WERI-Rb-1 (cell line): ENCODE results near the gene TCTN1.
A peak's percentile ranks its signal among the peaks of the same experiment; 100 is the strongest.

ENCODE experiments used
- DNase-seq: peaks from one replicate; pipeline ENCODE4 v3.0.0-alpha.2; 2020
- H3K27ac ChIP-seq: fragments of 250-450 bp; sonication (Bioruptor Pico); 2 replicates; pipeline ENCODE4 v1.5.1; 2020; ENCODE audit warnings: mild to moderate bottlenecking, moderate library complexity
- H3K27me3 ChIP-seq: fragments of 250-450 bp; sonication (Bioruptor Pico); 2 replicates; pipeline ENCODE4 v1.5.1; 2021; ENCODE audit warnings: mild to moderate bottlenecking, low read depth, moderate library complexity; ENCODE audit not compliant: insufficient read depth, severe bottlenecking
- H3K36me3 ChIP-seq: fragments of 250-450 bp; sonication (Bioruptor Pico); 2 replicates; pipeline ENCODE4 v1.5.1; 2020; ENCODE audit warnings: mild to moderate bottlenecking, moderate library complexity
- H3K4me3 ChIP-seq: 2 replicates; pipeline ENCODE4 v1.5.1; 2011; ENCODE audit warnings: low read depth, mild to moderate bottlenecking, control low read depth, low read length
- H3K9me3 ChIP-seq: fragments of 250-450 bp; sonication (Bioruptor Pico); 2 replicates; pipeline ENCODE4 v1.5.1; 2021; ENCODE audit warnings: mild to moderate bottlenecking, moderate library complexity; ENCODE audit not compliant: severe bottlenecking
- CTCF ChIP-seq: IDR thresholded peaks from 2 replicates; pipeline ENCODE4 v1.5.1; 2011; ENCODE audit warnings: low read depth, mild to moderate bottlenecking, control low read depth, inconsistent platforms, low read length

The TCTN1 gene

GRCh38 chr12:110613071-110613770, 708 bp upstream of the TCTN1 start:
- DNase-seq = no peak
- no peak for TF ChIP-seq CTCF
- Histone ChIP-seq H3K9me3 (no peaks in the 10 kb centered on the region), H3K4me3 (peak overlapping the region; percentile 71), H3K27me3 (no peaks in the 10 kb centered on the region), H3K36me3 (peaks cover 4% of the 10 kb centered on the region; the same call in 1 of the 2 replicates), H3K27ac (peak overlapping the region; percentile 67)

DNA sequence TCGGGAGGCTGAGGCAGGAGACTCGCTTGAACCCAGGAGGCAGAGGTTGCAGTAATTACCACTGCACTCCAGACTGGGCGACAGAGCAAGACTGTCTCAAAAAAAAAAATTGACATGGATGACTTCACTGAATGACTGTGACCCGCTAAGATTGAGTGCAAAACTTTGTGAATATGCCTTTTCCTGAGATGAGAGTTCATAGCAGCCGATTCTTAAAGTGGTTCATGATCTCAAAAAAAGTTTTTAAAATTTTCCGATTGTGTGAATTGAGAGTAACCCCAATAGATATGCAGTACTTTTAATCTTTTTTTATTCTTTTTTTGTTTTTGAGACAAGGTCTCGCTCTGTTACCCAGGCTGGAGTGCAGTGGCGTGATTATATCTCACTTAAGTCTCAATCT, 1.2 kb downstream of the TCTN1 start:
- Histone ChIP-seq H3K27me3 (no peaks in the 10 kb centered on the region), H3K9me3 (no peaks in the 10 kb centered on the region), H3K4me3 (no peak overlapping the region), H3K27ac (no peak overlapping the region), H3K36me3 (peaks cover 4% of the 10 kb centered on the region; the same call in 1 of the 2 replicates)
- TF ChIP-seq CTCF = no peak
- no peak for DNase-seq

- H3K27ac ChIP-seq = no peak overlapping the region
- TF ChIP-seq CTCF = no peak
- H3K27me3 ChIP-seq = no peaks in the 10 kb centered on the region
- H3K4me3 ChIP-seq = no peak overlapping the region
- H3K9me3 ChIP-seq = no peaks in the 10 kb centered on the region
- DNase-seq = no peak
- H3K36me3 ChIP-seq = peaks cover 4% of the 10 kb centered on the region; the same call in 1 of the 2 replicates
Measured at GRCh38 chr12:110616471-110617115, 2.7 kb downstream of the TCTN1 start.

DNA sequence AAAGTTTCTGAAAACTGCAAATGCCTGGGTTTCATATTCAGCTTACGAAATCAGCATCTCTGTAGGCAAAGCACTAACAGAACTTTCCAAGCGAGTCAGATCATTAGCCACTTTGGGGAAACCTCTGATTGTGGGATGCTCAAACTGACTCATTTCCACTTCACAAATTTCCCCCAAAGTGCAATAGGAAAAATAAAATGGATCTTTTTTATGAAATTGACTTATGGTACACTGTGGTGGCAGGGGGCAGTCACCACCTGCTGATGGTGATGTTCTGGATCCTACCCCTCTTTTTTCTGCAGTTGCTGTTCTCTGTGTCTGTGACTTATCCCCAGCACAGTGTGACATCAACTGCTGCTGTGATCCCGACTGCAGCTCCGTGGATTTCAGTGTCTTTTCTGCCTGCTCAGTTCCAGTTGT, 5.6 kb downstream of the TCTN1 start:
- TF ChIP-seq CTCF = 0 out of 2 replicates have a peak, but pooled peaks have one; percentile 4
- no peak overlapping the region for H3K27ac ChIP-seq

GRCh38 chr12:110622582-110622981, 8.7 kb downstream of the TCTN1 start:
- H3K4me3 ChIP-seq = no peak overlapping the region
- no peaks in the 10 kb centered on the region for H3K36me3 ChIP-seq
- H3K9me3 ChIP-seq = no peaks in the 10 kb centered on the region
- DNase-seq = no peak
- no peak for TF ChIP-seq CTCF
- no peak overlapping the region for H3K27ac ChIP-seq
- no peaks in the 10 kb centered on the region for H3K27me3 ChIP-seq

More for the DNA sequence above, 5.6 kb downstream of the TCTN1 start:
- DNase-seq = no peak
- no peaks in the 10 kb centered on the region for H3K27me3 ChIP-seq
- H3K9me3 ChIP-seq = no peaks in the 10 kb centered on the region
- H3K36me3 ChIP-seq = peaks cover 4% of the 10 kb centered on the region; the same call in 1 of the 2 replicates
- no peak overlapping the region for H3K4me3 ChIP-seq
